A549 (cell line): Measurements from ENCODE around the gene C1orf105. TPM values are rescaled to one million over a fixed set of nuclear protein-coding genes. Genes with fewer than 3 reads are reported as not detected.

Experiments
- ATAC-seq, 2 experiments: fragments of 200-7000 bp in 1 of 2; fragments of >200 bp in 1 of 2; cut with Nextera tagmentation in 1 of 2; cut with Tn5 transposase in 1 of 2; 3 replicates each; pipeline versions ENCODE4 v1.8.0 to v1.9.1; 2018 to 2020; ENCODE audit warnings: mild to moderate bottlenecking in 1 of 2, moderate library complexity in 1 of 2
- CTCF ChIA-PET: fragments of 300-600 bp; sonication (Branson Sonifier 250); formaldehyde crosslinking; extraction: SDS; loops from one replicate; lab custom pipeline; 2021; ENCODE audit warnings: antibody characterized with exemption, inconsistent platforms; lab: Yijun Ruan, JAX
- POLR2A ChIA-PET: fragments of 350-600 bp; formaldehyde crosslinking; extraction: SDS; loops from one replicate; lab custom pipeline; 2021; ENCODE audit warnings: antibody characterized with exemption, inconsistent platforms; lab: Yijun Ruan, JAX
- DNase-seq, 2 experiments: peaks; one replicate each; pipeline versions ENCODE4 v3.0.0 to v3.0.0-alpha.2; 2011 to 2016; ENCODE audit warnings: low read depth in 1 of 2, low spot score in 1 of 2
- FAIRE-seq: peaks from 2 replicates; lab custom pipeline; 2011; peaks lifted over from hg19 to GRCh38; lab: Jason Lieb, UNC
- H3K27ac ChIP-seq, 2 experiments: fragments of >200 bp; sonication (Bioruptor Twin); formaldehyde crosslinking; 3 replicates each; pipeline ENCODE4 v1.5.1; 2016 to 2017
- H3K4me1 ChIP-seq: fragments of >200 bp; sonication (Bioruptor Twin); formaldehyde crosslinking; 3 replicates; pipeline ENCODE4 v1.6.1; 2016
- H3K4me2 ChIP-seq: fragments of >200 bp; sonication (Bioruptor Twin); formaldehyde crosslinking; 3 replicates; pipeline ENCODE4 v1.6.1; 2016
- H3K4me3 ChIP-seq: fragments of >200 bp; sonication (Bioruptor Twin); formaldehyde crosslinking; 3 replicates; pipeline ENCODE4 v1.5.1; 2016
- H3K9me3 ChIP-seq: fragments of >200 bp; sonication (Bioruptor Twin); formaldehyde crosslinking; 3 replicates; pipeline ENCODE4 v1.6.1; 2016
- CEBPB ChIP-seq, 2 experiments: fragments of >200 bp in 1 of 2; sonication (Bioruptor Twin) in 1 of 2; formaldehyde crosslinking in 1 of 2; IDR thresholded peaks; 2 replicates each; pipeline ENCODE4 v1.6.1; 2012 to 2016
- CHD2 ChIP-seq: fragments of 150-350 bp; IDR thresholded peaks from 2 replicates; pipeline ENCODE4 v1.6.1; 2014; ENCODE audit warnings: low read length; ENCODE audit not compliant: partially characterized antibody
- CHD4 ChIP-seq: fragments of 200-600 bp; sonication (generic); IDR thresholded peaks from 2 replicates; pipeline ENCODE4 v1.6.1; 2016; ENCODE audit warnings: antibody characterized with exemption, mild to moderate bottlenecking, borderline replicate concordance
- EHF ChIP-seq: fragments of 250-450 bp; sonication (Bioruptor Pico); IDR thresholded peaks from 2 replicates; pipeline ENCODE4 v1.5.0; 2020; ENCODE audit warnings: mild to moderate bottlenecking
- FOXS1 ChIP-seq: fragments of 250-450 bp; sonication (Bioruptor Pico); IDR thresholded peaks from 2 replicates; pipeline ENCODE4 v1.5.0; 2020; ENCODE audit warnings: mild to moderate bottlenecking, moderate library complexity
- HOXA7 ChIP-seq: fragments of 250-450 bp; sonication (Bioruptor Pico); IDR thresholded peaks from 2 replicates; pipeline ENCODE4 v1.5.0; 2020; ENCODE audit warnings: mild to moderate bottlenecking, moderate library complexity
- HOXB13 ChIP-seq: fragments of 250-450 bp; sonication (Bioruptor Pico); IDR thresholded peaks from 2 replicates; pipeline ENCODE4 v1.5.0; 2020; ENCODE audit warnings: low read depth, mild to moderate bottlenecking, moderate library complexity
- JUN ChIP-seq, 2 experiments: fragments of >200 bp; sonication (Bioruptor Twin); formaldehyde crosslinking; IDR thresholded peaks; 2 replicates in 1 of 2; 3 replicates in 1 of 2; pipeline ENCODE4 v1.6.1; 2016 to 2017
- KDM5A ChIP-seq: fragments of 200-600 bp; sonication (generic); IDR thresholded peaks from 2 replicates; pipeline ENCODE4 v1.6.1; 2016; ENCODE audit warnings: antibody characterized with exemption, mild to moderate bottlenecking
- NFE2L2 ChIP-seq: fragments of 150-350 bp; conservative IDR thresholded peaks from 2 replicates; pipeline ENCODE4 v1.6.1; 2014; ENCODE audit warnings: low read length
- NR3C1 ChIP-seq: fragments of >200 bp; sonication (Bioruptor Twin); formaldehyde crosslinking; IDR thresholded peaks from 3 replicates; pipeline ENCODE4 v1.6.1; 2017
- RAD21 ChIP-seq, 2 experiments: fragments of >200 bp in 1 of 2; sonication (Bioruptor Twin) in 1 of 2; formaldehyde crosslinking in 1 of 2; IDR thresholded peaks in 1 of 2; conservative IDR thresholded peaks in 1 of 2; 2 replicates in 1 of 2; 3 replicates in 1 of 2; pipeline ENCODE4 v1.6.1; 2012 to 2018; ENCODE audit warnings: inconsistent platforms in 1 of 2
- RCOR1 ChIP-seq: fragments of 150-350 bp; IDR thresholded peaks from 2 replicates; pipeline ENCODE4 v1.6.1; 2014; ENCODE audit warnings: antibody characterized with exemption, low read length, low read depth
- SMC3 ChIP-seq: fragments of >200 bp; sonication (Bioruptor Twin); formaldehyde crosslinking; IDR thresholded peaks from 3 replicates; pipeline ENCODE4 v1.6.1; 2018; ENCODE audit warnings: inconsistent platforms
- TFCP2L1 ChIP-seq: fragments of 250-450 bp; sonication (Bioruptor Pico); IDR thresholded peaks from 2 replicates; pipeline ENCODE4 v1.5.0; 2021; ENCODE audit warnings: mild to moderate bottlenecking
- TP53 ChIP-seq: fragments of 250-450 bp; sonication (Bioruptor Pico); IDR thresholded peaks from 2 replicates; pipeline ENCODE4 v1.5.0; 2021; ENCODE audit warnings: mild to moderate bottlenecking, moderate library complexity
- ZSCAN20 ChIP-seq: fragments of 250-450 bp; sonication (Bioruptor Pico); IDR thresholded peaks from 2 replicates; pipeline ENCODE4 v1.8.0; 2022; ENCODE audit warnings: mild to moderate bottlenecking, moderate library complexity
- WGBS: methylation state at CpG from one replicate; pipeline ENCODE4 v1.1.6; 2017; ENCODE audit errors: missing lambda C conversion rate; 5-methylcytosine and 5-hydroxymethylcytosine counted together
- polyA plus RNA-seq, 4 experiments: library from polyadenylated mRNA; depleted of rRNA in 3 of 4; stranded (reverse); fragments of >200 nt; fragmentation: RNase III in 1 of 4; extraction: RNeasy Plus Mini Kit Qiagen cat#74134 plus additional on column Dnase treatment in 1 of 4; gene quantifications; 2 replicates in 3 of 4; 3 replicates in 1 of 4; pipeline ENCODE4 v1.2.3, GENCODE V29; 2011 to 2017
- TF ChIP-seq, protein P1 (sequence below): IDR thresholded peaks from 2 replicates; pipeline ENCODE4 v1.6.1; 2012
- TF ChIP-seq, protein P2 (sequence below): IDR thresholded peaks from 2 replicates; pipeline ENCODE4 v1.6.1; 2012
- TF ChIP-seq, protein P3 (sequence below): fragments of 150-350 bp; IDR thresholded peaks from 2 replicates; pipeline ENCODE4 v1.6.1; 2014; ENCODE audit warnings: low read depth, mild to moderate bottlenecking, low read length
- TF ChIP-seq, protein P4 (sequence below): fragments of >200 bp; sonication (Bioruptor Twin); formaldehyde crosslinking; IDR thresholded peaks from 3 replicates; pipeline ENCODE4 v1.5.1; 2016

The C1orf105 gene
- polyA plus RNA-seq, 2 of the 4 experiments (the other 2 are of a cell fraction): 0.40 TPM; not detected in 1

DNA sequence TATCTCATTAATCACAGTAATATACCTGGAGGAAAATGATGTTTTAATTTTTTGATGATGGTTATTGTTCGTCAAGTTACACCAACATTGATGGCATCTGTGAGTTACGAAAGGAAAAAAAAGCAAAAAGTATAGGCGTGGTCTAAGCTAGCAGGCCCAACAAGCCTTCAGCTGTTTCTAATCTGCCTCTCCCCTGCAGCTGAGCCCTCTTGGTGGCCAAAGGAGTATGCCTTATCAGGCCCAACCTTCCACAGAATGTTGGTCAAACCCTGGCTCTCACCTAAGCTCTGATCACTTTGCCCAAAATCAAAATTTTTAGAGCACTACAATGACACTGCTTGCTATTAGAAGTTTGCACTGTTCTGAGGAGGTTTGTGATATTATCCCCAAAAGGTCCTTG, 4.9 kb downstream of the C1orf105 start (continued):
- TF ChIP-seq NFE2L2 (no peak), CEBPB (IDR thresholded peaks at IDR 0.05) (no peak)

DNA sequence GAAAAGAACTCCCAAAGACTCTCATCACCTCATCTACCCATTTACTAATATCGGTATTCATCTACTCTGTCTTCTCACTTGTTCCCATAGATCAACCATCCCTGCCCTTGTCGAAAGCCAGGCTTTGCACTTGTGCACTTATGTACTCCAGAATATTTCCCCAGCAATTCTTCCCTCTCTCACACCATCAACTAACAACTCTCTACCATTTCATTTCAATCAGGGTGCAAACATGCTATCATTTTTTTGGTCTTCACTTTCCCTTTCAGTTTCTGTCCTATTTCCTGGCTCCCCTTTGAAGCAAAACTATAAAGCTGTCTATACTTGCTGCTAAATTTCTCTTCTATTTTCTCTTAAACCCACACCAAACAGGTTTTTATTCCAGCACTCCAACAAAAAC, 6.7 kb downstream of the C1orf105 start:
- TF ChIP-seq HOXB13 (CRISPR knock-in tag): no peak
- TF ChIP-seq TP53 (CRISPR knock-in tag): no peak
- no peak for TF ChIP-seq EHF (CRISPR knock-in tag)
- TF ChIP-seq TFCP2L1 (CRISPR knock-in tag): no peak
- TF ChIP-seq RCOR1: no peak
- TF ChIP-seq HOXA7 (CRISPR knock-in tag): no peak
- no peak for TF ChIP-seq CHD2
- no peak for TF ChIP-seq FOXS1 (CRISPR knock-in tag)
- TF ChIP-seq NR3C1: no peak
- TF ChIP-seq, protein P1, sequence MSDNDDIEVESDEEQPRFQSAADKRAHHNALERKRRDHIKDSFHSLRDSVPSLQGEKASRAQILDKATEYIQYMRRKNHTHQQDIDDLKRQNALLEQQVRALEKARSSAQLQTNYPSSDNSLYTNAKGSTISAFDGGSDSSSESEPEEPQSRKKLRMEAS: no peak
- no peak for TF ChIP-seq CHD4
- TF ChIP-seq, protein P2, sequence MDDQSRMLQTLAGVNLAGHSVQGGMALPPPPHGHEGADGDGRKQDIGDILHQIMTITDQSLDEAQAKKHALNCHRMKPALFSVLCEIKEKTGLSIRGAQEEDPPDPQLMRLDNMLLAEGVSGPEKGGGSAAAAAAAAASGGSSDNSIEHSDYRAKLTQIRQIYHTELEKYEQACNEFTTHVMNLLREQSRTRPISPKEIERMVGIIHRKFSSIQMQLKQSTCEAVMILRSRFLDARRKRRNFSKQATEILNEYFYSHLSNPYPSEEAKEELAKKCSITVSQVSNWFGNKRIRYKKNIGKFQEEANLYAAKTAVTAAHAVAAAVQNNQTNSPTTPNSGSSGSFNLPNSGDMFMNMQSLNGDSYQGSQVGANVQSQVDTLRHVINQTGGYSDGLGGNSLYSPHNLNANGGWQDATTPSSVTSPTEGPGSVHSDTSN: no peak
- TF ChIP-seq, protein P3, sequence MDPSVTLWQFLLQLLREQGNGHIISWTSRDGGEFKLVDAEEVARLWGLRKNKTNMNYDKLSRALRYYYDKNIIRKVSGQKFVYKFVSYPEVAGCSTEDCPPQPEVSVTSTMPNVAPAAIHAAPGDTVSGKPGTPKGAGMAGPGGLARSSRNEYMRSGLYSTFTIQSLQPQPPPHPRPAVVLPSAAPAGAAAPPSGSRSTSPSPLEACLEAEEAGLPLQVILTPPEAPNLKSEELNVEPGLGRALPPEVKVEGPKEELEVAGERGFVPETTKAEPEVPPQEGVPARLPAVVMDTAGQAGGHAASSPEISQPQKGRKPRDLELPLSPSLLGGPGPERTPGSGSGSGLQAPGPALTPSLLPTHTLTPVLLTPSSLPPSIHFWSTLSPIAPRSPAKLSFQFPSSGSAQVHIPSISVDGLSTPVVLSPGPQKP: no peak
- no peak for TF ChIP-seq KDM5A
- ATAC-seq: no peak
- 86% methylated on average over 2 of the region's 2 CpGs for WGBS
- POLR2A ChIA-PET: no interaction called here
- DNase-seq: no peak
- Histone ChIP-seq H3K4me1 (no peaks in the 10 kb centered on the region), H3K27ac (no peak overlapping the region), H3K4me3 (no peak overlapping the region), H3K9me3 (no peaks in the 10 kb centered on the region), H3K4me2 (no peak overlapping the region)
- FAIRE-seq: no peak
- CTCF ChIA-PET: interaction anchor here (0.6 to 1.8 kb wide), 3 partner anchors 11 to 627 kb away, joined by 3 to 6 read pairs (median 6); no protein-coding TSS in a partner anchor

DNA sequence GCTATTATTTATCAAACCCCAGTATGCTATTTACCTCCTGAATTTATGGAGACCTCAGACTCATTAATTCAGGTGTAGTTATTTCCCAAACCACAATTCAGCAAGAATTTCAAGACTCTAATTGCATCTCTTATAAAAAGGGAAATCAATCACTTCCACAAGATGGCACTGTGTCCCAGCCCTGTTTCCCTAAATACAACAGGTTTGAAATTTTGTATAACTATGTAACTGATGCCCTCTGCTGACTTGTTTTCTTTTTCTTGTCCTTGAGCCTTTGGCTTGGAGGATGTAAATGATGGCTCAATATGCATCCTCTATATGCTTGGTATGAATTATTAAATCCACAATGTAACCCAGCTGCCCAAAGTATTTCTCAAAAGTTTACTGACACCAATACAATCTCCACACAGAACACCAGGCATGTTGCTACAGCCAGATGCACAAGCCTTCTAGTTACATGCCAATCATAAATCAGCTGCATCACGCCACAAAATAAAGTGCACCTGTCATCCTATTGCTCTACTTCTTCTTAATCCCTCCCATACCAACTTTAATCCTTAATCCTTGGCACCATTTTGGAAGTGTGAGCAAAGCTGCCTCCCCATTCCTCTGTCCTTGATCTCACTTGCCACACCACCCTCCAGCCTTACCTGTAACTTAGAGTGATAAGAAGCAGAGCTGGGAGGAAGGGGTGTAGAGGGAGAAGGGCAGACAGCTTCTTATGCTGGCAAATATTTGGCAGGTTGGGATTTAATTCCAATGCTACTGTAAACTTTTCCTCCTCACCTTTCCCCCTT, 9.0 kb downstream of the C1orf105 start:
- ChIA-PET CTCF (interaction anchor here (0.6 to 4.1 kb wide), 26 partner anchors 11 to 785 kb away, joined by 3 to 32 read pairs (median 3); partner anchors contain the start of gene PIGC), POLR2A (no interaction called here)
- DNase-seq (peak; percentile 65 to 82), FAIRE-seq (peak; percentile 82), ATAC-seq (peak; percentile 74 to 89)
- H3K9me3 ChIP-seq: no peaks in the 10 kb centered on the region
- no peak overlapping the region for H3K4me3 ChIP-seq
- WGBS: 80% methylated on average over 1 of the region's 1 CpG
- H3K4me2 ChIP-seq: no peak overlapping the region
- H3K4me1 ChIP-seq: no peaks in the 10 kb centered on the region
- H3K27ac ChIP-seq: no peak overlapping the region
- TF ChIP-seq ZSCAN20 (CRISPR knock-in tag): no peak
- peak; percentile 95 to 96 for TF ChIP-seq RAD21 (conservative IDR thresholded peaks at IDR 0.05 in 1 of 2, IDR thresholded peaks at IDR 0.05 in 1 of 2)
- TF ChIP-seq SMC3: peak; percentile 95
- TF ChIP-seq CHD4: no peak
- TF ChIP-seq, protein P4, sequence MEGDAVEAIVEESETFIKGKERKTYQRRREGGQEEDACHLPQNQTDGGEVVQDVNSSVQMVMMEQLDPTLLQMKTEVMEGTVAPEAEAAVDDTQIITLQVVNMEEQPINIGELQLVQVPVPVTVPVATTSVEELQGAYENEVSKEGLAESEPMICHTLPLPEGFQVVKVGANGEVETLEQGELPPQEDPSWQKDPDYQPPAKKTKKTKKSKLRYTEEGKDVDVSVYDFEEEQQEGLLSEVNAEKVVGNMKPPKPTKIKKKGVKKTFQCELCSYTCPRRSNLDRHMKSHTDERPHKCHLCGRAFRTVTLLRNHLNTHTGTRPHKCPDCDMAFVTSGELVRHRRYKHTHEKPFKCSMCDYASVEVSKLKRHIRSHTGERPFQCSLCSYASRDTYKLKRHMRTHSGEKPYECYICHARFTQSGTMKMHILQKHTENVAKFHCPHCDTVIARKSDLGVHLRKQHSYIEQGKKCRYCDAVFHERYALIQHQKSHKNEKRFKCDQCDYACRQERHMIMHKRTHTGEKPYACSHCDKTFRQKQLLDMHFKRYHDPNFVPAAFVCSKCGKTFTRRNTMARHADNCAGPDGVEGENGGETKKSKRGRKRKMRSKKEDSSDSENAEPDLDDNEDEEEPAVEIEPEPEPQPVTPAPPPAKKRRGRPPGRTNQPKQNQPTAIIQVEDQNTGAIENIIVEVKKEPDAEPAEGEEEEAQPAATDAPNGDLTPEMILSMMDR: peak; percentile 99
- no peak for TF ChIP-seq JUN (IDR thresholded peaks at IDR 0.05)
- TF ChIP-seq, all 56 proteins: peak for 3
